ENCODE data around the gene APOB.

APOB gene

DNA sequence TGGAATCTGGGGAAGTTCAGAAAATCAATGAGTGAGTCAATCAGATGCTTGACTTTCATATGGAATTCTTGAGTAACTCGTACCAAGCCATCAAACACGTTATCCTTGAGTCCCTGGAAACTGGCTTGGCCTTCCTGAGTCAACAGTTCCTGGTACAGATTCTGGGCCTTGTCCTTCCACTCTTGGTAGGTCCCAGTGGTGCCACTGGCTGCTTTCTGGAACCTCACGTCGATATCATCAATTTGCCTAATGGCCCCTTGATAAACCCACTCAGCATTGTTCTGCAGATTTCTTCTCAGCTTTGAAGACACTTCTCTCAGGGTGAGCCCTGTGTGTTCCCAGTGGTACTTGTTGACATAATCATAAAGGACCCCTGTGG, 41.1 kb downstream of the APOB start:
- no peak for ATAC-seq (ENCODE audit: insufficient read depth, low read depth)

GRCh38 chr2:21001988-21002813, 41.7 kb downstream of the APOB start:
- DNase-seq (no peak), ATAC-seq (ENCODE audit: insufficient read depth, low read depth) (no peak)
- Histone ChIP-seq H3K27ac (ENCODE audit: low read length) (no peak overlapping the region), H3K9ac (ENCODE audit: low read depth, low read length) (no peak overlapping the region), H3K27me3 (ENCODE audit: insufficient read depth, low read length, poor library complexity) (no peaks in the 10 kb centered on the region), H3K4me1 (ENCODE audit: insufficient read depth, low read length) (no peaks in the 10 kb centered on the region), H4K20me1 (ENCODE audit: insufficient read depth, low read length) (no peaks in the 10 kb centered on the region), H2AFZ (ENCODE audit: low read depth, low read length) (no peak overlapping the region), H3K9me3 (ENCODE audit: insufficient read depth, low read length, severe bottlenecking) (no peaks in the 10 kb centered on the region), H3K79me2 (ENCODE audit: insufficient read depth, low read length) (no peaks in the 10 kb centered on the region), H3K4me3 (ENCODE audit: low read depth in 1 of 2, low read length in 2 of 2) (no peak overlapping the region), H3K4me2 (ENCODE audit: insufficient read depth, low read length) (no peak overlapping the region), H3K36me3 (ENCODE audit: insufficient read depth, low read length) (no peaks in the 10 kb centered on the region)
- TF ChIP-seq, protein P1, sequence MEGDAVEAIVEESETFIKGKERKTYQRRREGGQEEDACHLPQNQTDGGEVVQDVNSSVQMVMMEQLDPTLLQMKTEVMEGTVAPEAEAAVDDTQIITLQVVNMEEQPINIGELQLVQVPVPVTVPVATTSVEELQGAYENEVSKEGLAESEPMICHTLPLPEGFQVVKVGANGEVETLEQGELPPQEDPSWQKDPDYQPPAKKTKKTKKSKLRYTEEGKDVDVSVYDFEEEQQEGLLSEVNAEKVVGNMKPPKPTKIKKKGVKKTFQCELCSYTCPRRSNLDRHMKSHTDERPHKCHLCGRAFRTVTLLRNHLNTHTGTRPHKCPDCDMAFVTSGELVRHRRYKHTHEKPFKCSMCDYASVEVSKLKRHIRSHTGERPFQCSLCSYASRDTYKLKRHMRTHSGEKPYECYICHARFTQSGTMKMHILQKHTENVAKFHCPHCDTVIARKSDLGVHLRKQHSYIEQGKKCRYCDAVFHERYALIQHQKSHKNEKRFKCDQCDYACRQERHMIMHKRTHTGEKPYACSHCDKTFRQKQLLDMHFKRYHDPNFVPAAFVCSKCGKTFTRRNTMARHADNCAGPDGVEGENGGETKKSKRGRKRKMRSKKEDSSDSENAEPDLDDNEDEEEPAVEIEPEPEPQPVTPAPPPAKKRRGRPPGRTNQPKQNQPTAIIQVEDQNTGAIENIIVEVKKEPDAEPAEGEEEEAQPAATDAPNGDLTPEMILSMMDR (IDR thresholded peaks at IDR 0.05; ENCODE audit: borderline replicate concordance, extremely low read depth, low read length, poor library complexity, severe bottlenecking), result no peak
- TF ChIP-seq EZH2 (IDR thresholded peaks at IDR 0.05; ENCODE audit: borderline replicate concordance, low read depth, low read length, severe bottlenecking), result no peak

More for the DNA sequence above, 41.1 kb downstream of the APOB start:
- no peaks in the 10 kb centered on the region for H3K79me2 ChIP-seq (ENCODE audit: insufficient read depth, low read length)
- no peaks in the 10 kb centered on the region for H4K20me1 ChIP-seq (ENCODE audit: insufficient read depth, low read length)
- H3K27me3 ChIP-seq (ENCODE audit: insufficient read depth, low read length, poor library complexity), result no peaks in the 10 kb centered on the region
- no peak overlapping the region for H3K27ac ChIP-seq (ENCODE audit: low read length)
- no peak overlapping the region for H2AFZ ChIP-seq (ENCODE audit: low read depth, low read length)
- H3K4me2 ChIP-seq (ENCODE audit: insufficient read depth, low read length), result no peak overlapping the region
- TF ChIP-seq EZH2 (IDR thresholded peaks at IDR 0.05; ENCODE audit: borderline replicate concordance, low read depth, low read length, severe bottlenecking), result no peak
- TF ChIP-seq, protein P1 (IDR thresholded peaks at IDR 0.05; ENCODE audit: borderline replicate concordance, extremely low read depth, low read length, poor library complexity, severe bottlenecking), result no peak
- H3K9me3 ChIP-seq (ENCODE audit: insufficient read depth, low read length, severe bottlenecking), result no peaks in the 10 kb centered on the region
- no peaks in the 10 kb centered on the region for H3K4me1 ChIP-seq (ENCODE audit: insufficient read depth, low read length)
- no peaks in the 10 kb centered on the region for H3K36me3 ChIP-seq (ENCODE audit: insufficient read depth, low read length)
- DNase-seq, result no peak
- H3K9ac ChIP-seq (ENCODE audit: low read depth, low read length), result no peak overlapping the region
- no peak overlapping the region for H3K4me3 ChIP-seq (ENCODE audit: low read depth in 1 of 2, low read length in 2 of 2)

DNA sequence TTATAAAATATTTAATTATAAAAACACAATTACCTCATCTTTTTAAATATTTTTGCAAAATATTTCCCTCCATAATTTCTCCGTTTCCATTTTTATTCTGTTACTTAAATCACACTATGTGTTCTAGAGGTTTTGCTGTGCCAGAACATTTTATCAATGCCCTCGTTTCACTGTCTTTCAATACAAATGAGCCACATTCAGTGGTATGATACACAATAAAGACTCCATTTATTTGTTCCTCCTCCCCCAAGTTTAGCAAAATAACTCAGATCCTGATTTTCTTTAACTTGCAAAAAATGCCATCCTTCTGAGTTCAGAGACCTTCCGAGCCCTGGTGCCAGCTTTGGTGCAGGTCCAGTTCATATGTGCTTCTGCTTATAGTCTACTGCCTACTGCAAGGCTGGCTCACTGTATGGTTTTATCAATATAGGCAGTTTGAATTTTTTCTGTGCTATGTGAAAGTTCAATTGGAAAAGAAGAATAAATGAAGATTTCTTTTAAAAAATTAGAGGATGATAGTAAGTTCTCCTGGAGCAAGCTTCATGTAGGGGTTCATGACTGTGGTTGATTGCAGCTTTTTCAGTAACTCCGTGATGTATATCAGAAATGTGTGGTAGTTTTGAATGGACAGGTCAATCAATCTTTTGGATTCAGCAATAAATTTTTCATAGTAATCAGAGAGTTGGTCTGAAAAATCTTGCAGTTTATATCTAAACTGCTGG, 42.5 kb downstream of the APOB start:
- Histone ChIP-seq H3K4me3 (ENCODE audit: low read depth in 1 of 2, low read length in 2 of 2) (no peak overlapping the region), H3K27ac (ENCODE audit: low read length) (no peak overlapping the region), H4K20me1 (ENCODE audit: insufficient read depth, low read length) (no peaks in the 10 kb centered on the region), H3K9me3 (ENCODE audit: insufficient read depth, low read length, severe bottlenecking) (no peaks in the 10 kb centered on the region), H3K79me2 (ENCODE audit: insufficient read depth, low read length) (no peaks in the 10 kb centered on the region), H3K9ac (ENCODE audit: low read depth, low read length) (no peak overlapping the region), H3K36me3 (ENCODE audit: insufficient read depth, low read length) (no peaks in the 10 kb centered on the region), H3K4me1 (ENCODE audit: insufficient read depth, low read length) (no peaks in the 10 kb centered on the region), H3K4me2 (ENCODE audit: insufficient read depth, low read length) (no peak overlapping the region), H2AFZ (ENCODE audit: low read depth, low read length) (no peak overlapping the region), H3K27me3 (ENCODE audit: insufficient read depth, low read length, poor library complexity) (no peaks in the 10 kb centered on the region)
- TF ChIP-seq, protein P1 (IDR thresholded peaks at IDR 0.05; ENCODE audit: borderline replicate concordance, extremely low read depth, low read length, poor library complexity, severe bottlenecking), result no peak
- no peak for TF ChIP-seq EZH2 (IDR thresholded peaks at IDR 0.05; ENCODE audit: borderline replicate concordance, low read depth, low read length, severe bottlenecking)
- DNase-seq (no peak), ATAC-seq (ENCODE audit: insufficient read depth, low read depth) (no peak)

All from DND-41 (cell line).